ENCODE results near the gene C1orf21.

The C1orf21 gene

DNA sequence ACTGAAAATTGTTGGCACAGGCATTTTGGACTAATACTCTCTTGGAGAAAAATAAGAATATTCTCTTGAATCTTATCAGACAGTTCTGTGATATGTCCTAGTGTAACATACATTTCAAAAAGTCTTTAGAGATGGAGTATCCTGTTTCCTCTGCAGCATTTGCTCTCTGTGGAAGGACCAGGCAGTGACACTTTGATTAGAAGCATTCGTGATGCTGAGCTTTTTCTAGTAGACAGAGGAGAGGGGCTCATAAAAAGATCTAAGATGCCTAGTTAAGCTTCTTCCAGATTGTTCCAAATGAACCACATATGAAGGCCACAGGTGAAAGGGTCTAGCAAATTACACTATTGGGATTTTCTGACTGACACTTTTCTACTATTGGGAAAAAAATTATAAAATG lies 120.3 kb downstream of the C1orf21 start:
- DNase-seq (ENCODE audit: low read depth, low spot score): no peak
- H3K27ac ChIP-seq: no peak overlapping the region

DNA sequence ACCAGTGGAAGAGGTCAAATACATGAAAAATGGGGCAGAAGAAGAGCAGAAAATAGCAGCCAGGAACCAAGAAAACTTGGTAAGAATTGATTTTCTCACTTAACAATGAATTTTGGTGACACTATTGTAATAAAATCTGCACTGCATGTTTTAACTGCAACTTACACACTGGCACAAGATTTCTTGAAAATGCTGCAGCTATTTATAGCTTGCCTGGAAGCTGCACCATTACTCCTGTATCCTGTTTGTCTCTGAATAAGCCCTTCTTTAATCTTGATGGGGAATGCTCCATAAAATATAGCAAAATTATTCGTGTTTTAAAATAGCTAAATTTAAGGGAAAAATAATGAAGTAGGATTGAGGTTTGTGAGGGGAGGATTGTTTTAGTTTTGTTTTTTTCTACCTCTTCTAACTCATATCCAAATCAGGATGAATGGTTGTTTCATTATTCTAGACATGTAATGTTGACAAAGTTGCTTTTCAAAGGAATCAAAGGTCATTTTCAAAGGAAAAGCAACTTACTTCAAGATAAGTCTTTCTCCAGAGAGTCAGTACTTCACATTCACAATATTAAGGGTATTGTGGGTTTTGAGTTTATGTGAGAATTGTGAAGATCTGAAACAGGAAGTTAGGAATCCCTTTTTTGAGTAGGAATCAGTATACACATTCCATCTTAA lies 120.9 kb downstream of the C1orf21 start:
- H3K27ac ChIP-seq: no peak overlapping the region
- DNase-seq (ENCODE audit: low read depth, low spot score): no peak

DNA sequence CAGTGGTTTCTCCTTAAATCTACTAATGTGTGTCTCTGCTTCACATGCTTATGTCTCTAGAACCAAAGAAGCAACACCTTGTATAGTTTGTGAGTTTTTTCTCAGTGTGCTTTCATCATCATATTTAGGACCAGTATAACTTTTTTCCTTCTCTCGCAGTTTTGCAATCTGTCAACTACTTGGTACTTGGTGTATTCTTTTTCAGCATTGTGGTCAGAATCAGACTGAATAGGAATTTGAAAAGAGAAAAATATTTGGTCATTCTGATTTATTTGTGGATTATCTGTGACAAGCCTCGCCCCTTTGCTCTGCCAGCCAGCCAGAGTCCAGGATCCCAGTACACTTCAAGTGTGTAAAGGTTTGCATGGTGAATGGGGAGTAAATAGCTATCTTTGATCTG lies 122.3 kb downstream of the C1orf21 start:
- DNase-seq (ENCODE audit: low read depth, low spot score): no peak
- no peak overlapping the region for H3K27ac ChIP-seq

DNA sequence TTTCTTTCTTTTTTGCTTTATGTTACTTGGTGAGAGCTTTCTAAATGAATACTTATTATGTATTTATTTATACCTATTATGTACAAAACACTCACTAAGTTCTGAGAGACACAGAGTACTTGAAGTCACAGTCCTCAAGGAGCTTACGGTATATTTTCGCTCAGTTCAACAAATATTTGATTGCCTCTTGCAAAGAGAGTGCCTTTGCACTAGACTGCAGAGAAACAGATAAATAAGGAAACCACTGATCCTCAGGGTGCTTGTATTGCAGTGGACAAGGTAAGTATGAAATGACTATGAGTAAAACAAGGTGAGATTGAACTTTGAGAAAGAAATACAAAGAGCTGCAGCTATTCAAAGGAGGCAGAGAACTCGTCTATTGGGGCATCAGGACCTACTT lies 123.3 kb downstream of the C1orf21 start:
- no peak for DNase-seq (ENCODE audit: low read depth, low spot score)
- no peak overlapping the region for H3K27ac ChIP-seq

DNA sequence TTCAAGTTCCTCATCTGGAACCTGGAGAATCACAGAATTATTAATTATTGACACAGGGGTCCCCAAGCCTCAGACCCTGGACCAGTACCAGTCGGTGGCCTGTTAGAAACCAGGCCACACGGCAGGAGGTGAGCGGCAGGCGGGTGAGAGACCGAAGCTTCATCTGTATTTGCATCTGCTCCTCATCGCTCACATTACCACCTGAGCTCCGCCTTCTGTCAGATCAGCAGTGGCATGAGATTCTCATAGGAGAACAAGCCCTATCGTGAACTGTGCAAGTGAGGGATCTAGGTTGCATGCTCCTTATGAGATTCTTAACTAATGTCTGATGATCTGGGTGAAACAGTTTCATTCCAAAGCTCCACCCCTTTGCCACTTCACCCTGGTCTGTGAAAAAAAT lies 125.9 kb downstream of the C1orf21 start:
- H3K27ac ChIP-seq: no peak overlapping the region
- no peak for DNase-seq (ENCODE audit: low read depth, low spot score)

DNA sequence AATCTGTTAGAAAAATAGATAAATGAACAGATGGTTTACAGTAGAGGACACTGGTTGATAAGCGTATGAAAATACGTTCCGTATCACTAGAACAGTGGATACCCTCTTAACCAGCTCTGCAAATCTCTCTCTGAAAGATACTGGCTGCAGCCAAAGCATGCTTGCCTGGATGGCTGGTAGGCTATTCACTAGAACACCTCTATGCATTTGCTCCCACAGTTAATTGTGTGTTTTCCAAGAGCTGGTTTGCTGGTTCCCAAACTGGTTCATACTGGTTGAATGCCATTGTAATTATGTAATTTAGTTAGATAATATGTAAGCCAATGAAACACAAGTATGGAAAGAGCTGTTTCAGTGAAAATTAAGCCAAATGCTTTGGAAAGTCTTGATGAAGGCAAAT lies 126.6 kb downstream of the C1orf21 start:
- H3K27ac ChIP-seq: peak overlapping the region; percentile 2
- no peak for DNase-seq (ENCODE audit: low read depth, low spot score)

DNA sequence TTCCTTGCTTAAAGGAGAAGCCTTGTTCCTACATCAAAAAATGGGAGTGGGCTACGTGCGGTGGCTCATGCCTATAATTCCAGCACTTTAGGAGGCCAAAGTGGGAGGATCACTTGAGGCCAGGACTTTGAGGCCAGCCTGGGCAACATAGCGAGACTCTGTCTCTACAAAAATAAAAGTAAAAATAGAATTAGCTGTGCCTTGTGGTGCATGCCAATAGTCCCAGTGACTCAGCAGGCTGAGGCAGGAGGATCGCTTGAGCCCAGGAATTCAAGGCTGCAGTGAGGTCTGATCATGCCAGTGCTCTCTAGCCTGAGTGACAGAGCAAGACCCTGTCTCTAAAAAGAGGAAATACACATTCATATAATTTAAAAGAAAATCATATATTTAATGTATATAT lies 127.1 kb downstream of the C1orf21 start:
- H3K27ac ChIP-seq: peak overlapping the region; percentile 2
- no peak for DNase-seq (ENCODE audit: low read depth, low spot score)

DNA sequence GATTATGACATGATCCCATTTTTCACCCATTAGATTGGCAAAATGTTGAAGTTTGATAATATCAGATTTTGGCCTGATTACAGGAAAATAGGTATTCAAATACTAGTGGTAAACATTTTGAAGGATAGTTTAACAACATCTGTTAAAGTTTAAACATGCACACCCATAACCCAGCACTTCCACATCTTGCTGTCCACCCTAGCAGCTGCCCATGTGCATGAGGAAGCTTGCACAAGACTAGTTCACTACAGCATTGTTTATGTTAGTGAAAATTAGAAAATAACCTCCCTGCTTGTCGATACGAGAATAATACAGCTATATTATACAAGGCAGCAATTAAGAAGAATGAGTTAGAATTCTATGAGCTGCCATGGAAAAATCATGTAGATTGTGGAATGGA lies 127.6 kb downstream of the C1orf21 start:
- no peak overlapping the region for H3K27ac ChIP-seq
- no peak for DNase-seq (ENCODE audit: low read depth, low spot score)

DNA sequence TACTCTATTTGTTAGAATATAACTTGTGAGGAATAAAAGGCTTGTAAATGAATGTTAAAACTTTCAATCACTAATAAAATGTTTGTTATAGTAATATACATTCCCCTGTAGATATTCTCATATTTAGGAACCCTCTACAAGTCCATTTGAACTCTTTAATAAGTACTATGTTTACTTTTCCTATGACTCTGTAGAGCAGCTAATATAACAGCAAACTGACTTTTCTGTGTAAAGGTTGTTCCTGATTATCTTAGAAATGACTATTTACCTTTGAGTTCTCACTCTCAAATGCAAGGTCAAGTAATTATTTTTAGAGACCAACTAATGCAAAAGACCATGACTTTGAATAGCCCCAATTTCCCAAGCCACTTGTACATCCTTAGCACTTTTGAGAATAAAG lies 130.3 kb downstream of the C1orf21 start:
- no peak overlapping the region for H3K27ac ChIP-seq
- no peak for DNase-seq (ENCODE audit: low read depth, low spot score)

DNA sequence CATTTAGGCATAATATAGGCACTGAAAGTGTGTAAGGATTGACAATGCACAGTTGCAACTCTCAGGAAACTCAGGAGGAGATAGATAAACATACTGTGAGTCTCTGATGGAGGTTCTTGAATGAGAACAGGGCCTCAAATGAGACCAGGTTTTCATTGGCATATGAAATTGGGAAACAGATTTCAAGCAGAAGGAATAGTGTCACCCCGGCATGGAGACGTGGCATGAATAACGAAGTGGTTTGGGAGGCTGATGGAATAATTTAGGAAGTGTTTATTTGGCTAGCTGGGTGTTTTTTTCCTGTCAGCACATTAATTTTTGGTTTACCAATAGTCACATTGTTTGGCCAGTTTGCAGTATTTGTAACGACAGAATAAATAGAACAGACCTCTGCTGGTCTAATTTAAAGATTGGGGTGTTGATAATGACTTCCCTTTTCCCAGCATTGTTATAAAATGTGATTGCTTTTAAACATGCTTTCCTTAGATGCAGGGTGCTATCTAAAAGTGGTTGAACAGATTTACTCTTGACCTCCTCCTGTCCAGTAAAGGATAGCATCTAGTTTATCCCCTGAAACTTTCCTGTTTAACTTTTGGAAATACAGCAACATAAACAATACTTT lies 132.0 kb downstream of the C1orf21 start:
- no peak for DNase-seq (ENCODE audit: low read depth, low spot score)
- no peak overlapping the region for H3K27ac ChIP-seq

DNA sequence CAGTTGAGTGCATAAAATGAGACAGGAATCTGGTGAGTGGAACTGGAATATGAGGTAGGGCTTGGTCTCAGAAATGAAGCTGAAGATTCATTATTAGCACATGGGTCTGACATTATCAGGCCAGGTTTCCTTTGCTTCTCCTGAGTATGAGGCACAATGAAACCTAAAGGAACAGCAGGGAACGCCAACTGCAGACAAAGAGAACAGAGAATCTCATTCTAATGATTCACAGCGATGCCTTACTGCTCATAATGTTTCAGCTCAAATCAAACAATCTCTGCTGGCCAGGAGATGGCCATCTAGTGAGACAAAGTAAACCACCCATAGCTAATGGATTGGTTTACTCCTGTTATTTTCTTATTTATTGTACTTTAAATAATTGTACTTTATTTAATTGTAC lies 133.5 kb downstream of the C1orf21 start:
- no peak overlapping the region for H3K27ac ChIP-seq
- no peak for DNase-seq (ENCODE audit: low read depth, low spot score)

DNA sequence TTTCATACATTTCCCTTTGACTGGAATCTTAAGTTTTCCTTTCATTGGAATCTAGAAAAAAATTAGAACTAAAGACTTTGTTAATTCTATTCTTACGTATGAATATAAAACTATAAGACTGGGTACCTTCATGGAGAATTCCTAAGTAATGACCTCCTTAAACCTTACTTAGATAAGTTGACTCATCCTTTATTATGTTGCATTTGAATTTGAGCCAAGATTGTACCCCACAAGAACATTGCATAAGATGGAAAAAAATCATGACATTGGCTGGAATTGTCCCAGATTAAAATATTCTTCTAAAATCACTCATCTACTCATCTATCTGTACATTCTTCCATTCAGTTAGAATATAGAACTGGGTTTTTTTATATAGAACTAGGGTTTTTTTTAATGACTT lies 137.4 kb downstream of the C1orf21 start:
- no peak overlapping the region for H3K27ac ChIP-seq

DNA sequence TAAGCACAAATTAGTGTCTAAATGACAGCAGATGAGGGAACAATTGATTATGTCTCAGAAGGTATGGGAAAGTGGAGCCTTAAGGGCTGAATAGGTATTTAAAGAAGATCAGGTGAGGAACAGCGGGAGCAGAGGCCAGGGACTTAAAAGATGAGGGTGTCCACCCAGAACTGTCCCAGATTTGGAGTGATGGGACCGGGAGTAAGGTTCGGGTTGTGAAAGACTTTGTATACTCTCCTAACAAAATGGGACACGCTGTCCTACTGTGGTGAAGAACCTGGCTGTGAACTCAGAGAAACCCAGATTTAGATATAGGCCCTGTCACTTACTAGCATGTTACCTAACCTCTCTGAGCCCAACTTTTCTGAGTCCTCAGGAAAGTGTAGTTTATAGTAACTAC lies 140.6 kb downstream of the C1orf21 start:
- no peak overlapping the region for H3K27ac ChIP-seq

More for the DNA sequence above, 137.4 kb downstream of the C1orf21 start:
- no peak for DNase-seq (ENCODE audit: low read depth, low spot score)

DNA sequence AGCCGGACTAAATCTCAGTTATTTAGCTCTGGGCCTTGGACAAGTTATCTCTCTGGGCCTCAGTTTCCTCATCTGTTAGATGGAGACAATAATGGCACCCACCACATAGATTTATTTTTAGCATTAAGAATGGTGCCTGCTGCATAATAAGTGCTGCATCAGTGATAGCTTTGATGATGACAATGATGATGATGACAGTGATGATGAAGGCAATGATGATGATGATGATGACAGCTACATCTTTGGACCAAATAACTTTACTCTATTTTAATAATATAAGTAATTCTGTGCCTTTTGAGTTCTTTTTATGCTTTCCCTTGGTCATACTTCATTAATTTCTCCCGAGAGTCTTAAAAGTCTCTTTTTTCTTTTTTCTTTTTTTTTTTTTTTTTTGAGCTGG lies 143.4 kb downstream of the C1orf21 start:
- H3K27ac ChIP-seq: no peak overlapping the region

More for the DNA sequence above, 140.6 kb downstream of the C1orf21 start:
- no peak for DNase-seq (ENCODE audit: low read depth, low spot score)

DNA sequence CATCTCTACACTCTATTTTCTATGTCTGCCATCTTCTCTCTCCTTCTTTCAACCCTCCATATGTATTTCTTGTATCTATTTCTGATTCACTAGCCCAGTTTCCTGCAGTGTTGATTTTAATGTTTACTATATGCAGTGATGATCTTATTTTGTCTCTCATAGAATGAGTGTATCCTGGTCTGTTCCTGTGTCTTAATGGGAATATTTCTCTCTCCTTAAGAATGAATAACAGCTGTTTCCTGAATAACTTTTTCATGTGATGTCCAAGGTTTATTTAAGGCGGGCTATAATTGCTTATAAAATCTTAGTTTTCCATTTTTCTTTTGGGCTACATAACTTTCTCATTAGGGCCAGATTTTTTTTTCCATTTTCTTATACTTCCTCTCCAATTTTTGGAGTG lies 144.5 kb downstream of the C1orf21 start:
- DNase-seq (ENCODE audit: low read depth, low spot score): no peak
- H3K27ac ChIP-seq: no peak overlapping the region

More for the DNA sequence above, 143.4 kb downstream of the C1orf21 start:
- DNase-seq (ENCODE audit: low read depth, low spot score): no peak

DNA sequence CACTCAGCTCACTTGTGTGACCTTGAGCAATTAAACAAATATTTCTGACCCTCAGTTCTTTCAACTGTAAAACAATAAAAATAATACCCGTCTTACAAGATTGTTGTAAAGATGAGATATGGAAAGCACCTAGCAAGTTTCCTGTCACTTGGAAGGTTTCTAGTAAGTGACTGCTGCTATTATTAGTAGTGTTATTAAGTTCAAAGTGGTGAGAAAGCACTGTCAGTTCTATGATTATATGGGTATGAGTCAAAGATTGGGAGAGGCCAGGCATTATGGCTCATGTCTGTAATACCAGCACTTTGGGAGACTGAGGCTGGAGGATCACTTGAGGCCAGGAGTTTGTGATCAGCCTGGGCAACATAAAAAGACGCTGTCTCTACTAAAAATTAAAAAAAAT lies 145.4 kb downstream of the C1orf21 start:
- no peak overlapping the region for H3K27ac ChIP-seq
- no peak for DNase-seq (ENCODE audit: low read depth, low spot score)

DNA sequence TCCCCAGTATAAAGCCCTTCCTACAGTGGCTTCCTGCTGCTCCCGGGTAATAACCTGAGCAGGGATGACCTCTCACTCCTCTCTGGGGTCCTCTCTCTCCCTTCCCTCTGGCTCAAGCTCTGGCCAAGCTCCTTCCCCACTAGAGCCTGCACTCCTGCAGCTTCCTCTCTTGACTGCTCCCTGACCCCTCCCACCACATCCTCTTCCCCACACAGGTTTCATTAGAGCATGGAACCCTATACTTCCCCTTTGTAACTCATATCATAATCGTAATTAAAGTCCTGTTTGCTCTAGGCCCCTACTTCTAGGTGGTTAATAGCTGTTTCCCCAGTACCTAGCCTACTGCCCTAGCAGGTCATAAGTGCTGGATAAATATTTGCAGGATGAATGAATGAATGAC lies 146.2 kb downstream of the C1orf21 start:
- no peak overlapping the region for H3K27ac ChIP-seq
- no peak for DNase-seq (ENCODE audit: low read depth, low spot score)

DNA sequence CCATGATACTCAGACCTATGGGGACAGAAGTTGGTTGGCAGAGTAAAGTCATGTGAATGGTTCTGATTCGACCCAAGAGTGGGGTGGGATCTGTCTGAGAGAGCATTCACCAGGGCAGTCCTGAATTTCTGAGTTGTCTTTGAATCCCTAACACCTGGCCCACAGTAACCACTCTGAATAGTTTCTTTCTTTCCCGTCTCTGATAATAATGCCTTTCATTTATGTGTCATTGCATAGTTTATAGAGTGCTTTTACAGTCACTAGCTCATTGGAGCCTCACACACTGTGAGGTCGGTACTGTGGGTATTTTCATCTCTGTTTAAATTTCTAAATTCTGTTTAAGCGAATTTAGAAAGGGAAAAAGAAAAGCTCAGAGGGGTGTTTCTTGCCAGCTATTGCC lies 147.1 kb downstream of the C1orf21 start:
- no peak for DNase-seq (ENCODE audit: low read depth, low spot score)
- no peak overlapping the region for H3K27ac ChIP-seq

DNA sequence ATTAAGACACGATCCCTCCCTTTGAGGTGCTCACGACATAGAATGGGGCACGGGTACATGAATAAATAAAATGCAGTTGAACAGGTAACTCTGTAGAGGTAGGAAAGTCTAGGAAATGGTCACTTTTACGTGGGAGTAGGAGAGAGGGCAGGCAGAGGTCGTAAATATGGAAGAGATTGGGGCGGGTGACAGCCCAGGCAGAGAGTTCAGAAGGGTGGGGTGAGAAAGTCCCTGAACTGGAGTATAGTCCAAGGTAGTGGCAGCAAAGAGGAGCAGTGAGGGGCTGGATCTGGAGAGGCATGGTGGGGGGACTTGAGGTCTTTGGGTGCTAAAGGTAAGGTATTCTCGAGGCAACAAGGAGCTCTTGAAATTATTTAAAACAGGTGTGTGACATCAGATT lies 147.9 kb downstream of the C1orf21 start:
- no peak for DNase-seq (ENCODE audit: low read depth, low spot score)

DNA sequence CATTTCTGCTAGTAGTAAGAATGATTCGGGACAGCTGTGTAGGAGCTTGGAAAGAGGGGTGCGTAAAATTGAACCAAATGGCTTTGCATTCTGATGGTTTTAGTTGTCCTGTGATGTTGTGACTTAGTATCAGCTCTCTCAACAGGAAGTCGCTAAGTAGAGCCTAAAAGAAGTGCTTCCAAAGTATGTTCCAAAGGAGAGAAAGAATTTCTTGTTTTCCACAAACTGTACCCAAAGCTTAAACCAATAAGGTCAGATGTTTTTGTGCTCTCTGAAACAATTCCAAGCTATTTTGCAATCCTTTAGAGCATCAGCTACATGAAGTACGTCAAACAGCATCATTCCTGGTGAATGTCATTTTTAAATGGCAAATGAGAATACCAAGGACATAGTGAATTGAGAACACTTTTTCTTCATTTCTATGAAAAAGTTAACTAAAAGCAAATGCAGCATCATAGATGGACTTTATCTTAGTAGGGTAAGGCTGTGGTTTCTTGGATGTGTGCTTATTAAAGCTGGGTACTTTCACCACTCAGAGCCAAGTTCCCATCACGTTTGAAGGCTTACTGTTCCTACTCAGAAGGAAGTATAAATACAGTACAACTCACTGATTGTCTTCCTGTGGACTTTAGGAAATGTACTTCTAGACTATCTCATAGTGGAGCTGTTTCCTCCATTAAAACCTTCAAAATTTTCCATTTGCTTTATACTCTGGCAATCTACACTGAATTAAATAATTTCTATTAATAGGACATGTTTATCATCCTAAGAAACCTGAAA lies 148.6 kb downstream of the C1orf21 start:
- H3K27ac ChIP-seq: no peak overlapping the region
- DNase-seq (ENCODE audit: low read depth, low spot score): no peak

More for the DNA sequence above, 147.9 kb downstream of the C1orf21 start:
- H3K27ac ChIP-seq: no peak overlapping the region

DNA sequence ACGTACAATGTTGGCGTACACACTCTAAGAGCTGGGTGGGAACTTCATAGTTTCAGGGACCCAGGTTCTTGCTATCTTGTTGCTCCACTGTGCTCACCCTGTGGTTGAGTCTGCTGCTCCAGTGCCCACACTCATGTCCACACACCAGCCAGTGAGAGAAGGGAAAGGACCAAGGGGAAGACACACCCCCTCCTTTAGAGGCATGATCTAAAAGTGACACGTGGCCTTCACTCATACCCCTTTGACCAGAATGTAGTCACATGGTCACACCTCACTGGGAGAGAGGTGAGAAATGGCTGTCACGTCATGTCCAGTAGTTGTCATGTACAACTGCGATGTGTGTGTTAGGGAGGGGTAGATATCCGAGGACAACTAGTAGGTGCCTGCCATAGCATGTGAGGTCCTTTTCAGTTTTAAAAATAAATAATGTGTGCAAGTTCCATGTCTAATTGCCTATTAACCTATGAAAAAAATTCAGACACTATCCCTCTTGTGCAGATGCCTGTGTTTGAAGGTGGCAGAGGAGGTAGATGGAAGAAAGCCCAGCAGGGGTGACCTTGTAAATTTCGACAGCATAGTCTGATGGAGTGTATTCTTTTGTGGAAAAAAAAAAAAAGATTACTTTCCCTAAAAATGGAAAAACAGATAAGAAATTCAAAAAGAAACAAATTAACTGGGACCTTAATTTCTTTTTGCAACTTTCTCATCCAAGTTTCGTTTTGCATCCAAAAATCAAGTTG lies 149.6 kb downstream of the C1orf21 start:
- H3K27ac ChIP-seq: no peak overlapping the region
- DNase-seq (ENCODE audit: low read depth, low spot score): no peak

Measured in epithelial cell of prostate (primary cell).